HG02973 (cell line): ENCODE results near the gene ATP6V1F.
"Not testable (repeated sequence)": the region's sequence is repeated elsewhere in the genome, so short reads cannot be mapped to it uniquely, and the experiment has no call there.

Experiments
- ATAC-seq: cut with Tn5 transposase; IDR thresholded peaks from one replicate; pipeline ENCODE4 v1.9.1; 2021; ENCODE audit warnings: moderate library complexity; ENCODE audit not compliant: unreplicated experiment

Gene ATP6V1F

GRCh38 chr7:128895320-128895719 lies 32.7 kb downstream of the ATP6V1F start:
- ATAC-seq = no peak

GRCh38 chr7:128899392-128899791 lies 36.7 kb downstream of the ATP6V1F start:
- ATAC-seq = no peak

- no peak for ATAC-seq
Observed at GRCh38 chr7:128900237-128900636, 37.6 kb downstream of the ATP6V1F start.

- no peak for ATAC-seq
Observed at GRCh38 chr7:128902761-128903585, 40.3 kb downstream of the ATP6V1F start.

GRCh38 chr7:128903621-128904361 lies 41.1 kb downstream of the ATP6V1F start:
- no peak for ATAC-seq

DNA sequence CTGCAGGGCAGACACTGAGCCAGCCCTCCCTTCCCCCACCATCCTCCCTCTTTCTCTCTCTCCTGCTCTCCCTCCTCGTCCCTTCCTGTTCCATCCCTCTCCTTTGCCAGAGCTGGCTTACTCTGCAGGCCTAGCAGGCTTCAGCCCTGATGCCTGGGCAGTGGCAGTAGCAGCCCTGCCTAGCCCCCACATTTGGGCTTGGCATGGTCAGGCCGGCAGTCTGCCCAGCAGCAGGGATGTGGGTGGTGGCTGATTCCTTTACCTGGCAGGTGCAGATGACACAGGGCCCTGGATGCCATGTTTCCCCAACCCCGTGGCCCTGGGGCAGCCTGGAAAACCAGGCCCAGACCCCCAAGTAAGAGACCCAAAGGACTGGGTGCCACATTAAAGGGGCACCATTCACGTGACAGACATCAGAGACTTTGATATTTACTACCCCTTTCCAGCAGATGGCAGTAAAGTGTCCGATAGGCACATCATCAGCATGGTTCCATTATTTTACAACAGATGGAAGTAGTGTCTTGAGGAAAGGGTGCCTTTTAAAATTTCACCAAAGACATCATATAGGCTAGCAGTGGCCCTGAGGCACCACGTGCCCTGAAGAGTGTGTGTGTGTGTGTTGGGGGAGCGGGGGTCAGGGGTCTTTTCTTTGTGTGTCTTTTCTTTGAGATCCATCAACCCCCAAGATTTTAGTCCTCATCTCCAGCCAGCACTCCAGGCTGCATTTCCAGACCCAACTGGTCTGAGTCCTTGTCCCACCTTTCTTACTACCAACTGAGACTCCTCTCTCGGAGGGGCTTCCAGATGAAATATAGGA lies 41.9 kb downstream of the ATP6V1F start:
- no peak for ATAC-seq

DNA sequence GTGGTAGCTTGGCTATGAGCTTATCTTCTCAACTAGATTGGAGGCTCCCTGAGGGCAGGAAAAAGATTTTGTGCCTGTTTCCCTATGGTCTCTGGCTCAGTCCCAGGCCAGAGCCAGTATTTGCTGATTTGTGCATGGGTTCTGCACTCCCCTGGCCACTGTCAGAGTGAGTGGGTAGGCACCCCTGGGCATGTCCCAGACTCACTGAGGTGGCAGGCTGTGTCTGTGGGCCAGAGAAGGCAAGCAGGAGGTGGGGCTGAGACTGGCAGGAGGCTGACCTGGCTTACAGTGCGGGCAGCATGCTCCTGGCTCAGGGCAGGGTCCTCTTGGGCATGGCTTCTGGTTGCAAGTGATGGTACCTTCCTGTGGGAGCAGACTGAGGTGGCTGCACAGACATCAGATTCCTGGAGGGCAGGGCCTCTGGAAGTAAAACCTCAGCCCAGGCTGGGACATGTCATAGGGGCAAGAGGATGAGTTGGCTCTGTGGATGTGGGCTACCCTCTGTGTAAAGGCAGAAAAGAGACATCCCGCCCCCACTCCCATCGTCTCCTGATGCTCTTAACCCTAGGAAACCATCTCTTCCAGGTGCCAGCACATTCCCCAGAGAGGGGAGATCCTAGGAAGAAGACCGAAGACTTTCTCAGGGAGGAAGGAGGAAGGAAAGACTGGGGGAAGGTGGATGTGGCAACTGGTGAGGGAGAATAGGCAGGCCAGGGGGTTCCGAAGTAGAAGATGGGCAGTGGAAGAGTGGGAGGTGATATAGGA lies 43.5 kb downstream of the ATP6V1F start:
- ATAC-seq = no peak

GRCh38 chr7:128906766-128907559 lies 44.3 kb downstream of the ATP6V1F start:
- ATAC-seq = no peak

DNA sequence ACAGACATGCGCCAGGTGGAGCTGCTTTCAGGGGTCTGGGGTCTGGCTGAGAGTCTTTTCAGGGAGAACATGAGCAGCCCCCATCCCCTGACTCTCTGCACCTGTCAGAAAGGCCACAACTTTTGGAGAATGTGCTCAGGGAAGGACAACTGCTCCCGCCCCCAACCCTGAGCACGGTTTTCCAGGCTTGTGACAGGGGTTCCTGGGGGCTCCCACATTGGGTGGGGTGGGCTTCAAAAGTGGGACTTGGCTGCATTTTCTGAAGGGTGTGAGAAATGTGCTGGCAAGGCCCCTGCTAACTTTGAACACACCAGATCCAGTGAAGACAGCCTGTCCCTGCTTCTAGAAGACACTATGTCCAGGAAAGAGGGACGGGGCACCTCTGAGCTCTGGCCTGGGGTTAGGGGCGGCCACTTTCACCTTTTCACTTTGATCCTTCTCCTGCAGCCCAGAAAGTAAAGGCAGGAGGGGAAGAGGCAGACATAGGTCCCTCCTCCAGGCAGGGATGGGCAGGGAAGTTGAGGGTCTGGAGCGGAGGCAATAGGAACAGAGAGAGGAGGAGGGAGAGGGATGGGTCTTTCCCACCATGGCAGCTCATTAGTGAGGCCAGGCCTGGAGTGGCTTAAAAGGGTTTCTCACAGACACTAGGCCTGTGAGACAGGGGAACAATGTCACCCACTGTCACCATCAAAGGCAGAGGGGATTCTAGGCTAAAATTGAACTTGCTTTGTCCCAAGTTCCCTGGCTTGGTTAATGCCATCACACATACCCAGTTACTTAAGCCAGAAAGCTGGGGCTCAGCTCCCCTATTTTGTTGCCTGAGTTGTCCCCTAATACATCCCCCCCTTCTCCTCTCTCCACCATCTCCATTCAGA lies 46.3 kb downstream of the ATP6V1F start:
- no peak for ATAC-seq

- ATAC-seq = no peak
Observed at GRCh38 chr7:128909625-128910568, 47.2 kb downstream of the ATP6V1F start.

GRCh38 chr7:128910569-128910945 lies 47.9 kb downstream of the ATP6V1F start, which contains the start of gene KCP:
KCP (minus strand) TSS chr7:128910709; CDS start chr7:128910676, 33 bp downstream.
- no peak for ATAC-seq

GRCh38 chr7:128911423-128912031 lies 48.9 kb downstream of the ATP6V1F start:
- no peak for ATAC-seq

DNA sequence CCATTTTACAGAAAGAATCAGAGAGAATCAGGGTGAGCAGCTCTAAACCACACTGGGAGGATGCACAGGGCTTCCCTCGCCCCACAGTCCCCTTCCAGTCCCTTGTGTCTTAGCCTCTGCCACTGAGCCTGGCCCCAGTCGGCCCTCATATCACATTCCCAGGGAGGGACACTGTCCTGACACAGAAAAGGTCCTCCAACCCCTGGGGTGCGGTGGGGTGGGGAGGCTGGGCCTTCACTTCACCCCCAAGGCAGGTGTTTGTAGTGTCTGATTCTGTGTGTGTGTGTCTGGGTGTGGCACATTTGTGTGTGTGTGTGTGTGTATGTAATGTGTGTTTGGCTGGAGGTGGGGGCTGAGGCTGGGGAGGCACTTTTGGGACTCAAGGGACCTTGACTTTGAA lies 49.6 kb downstream of the ATP6V1F start:
- no peak for ATAC-seq

DNA sequence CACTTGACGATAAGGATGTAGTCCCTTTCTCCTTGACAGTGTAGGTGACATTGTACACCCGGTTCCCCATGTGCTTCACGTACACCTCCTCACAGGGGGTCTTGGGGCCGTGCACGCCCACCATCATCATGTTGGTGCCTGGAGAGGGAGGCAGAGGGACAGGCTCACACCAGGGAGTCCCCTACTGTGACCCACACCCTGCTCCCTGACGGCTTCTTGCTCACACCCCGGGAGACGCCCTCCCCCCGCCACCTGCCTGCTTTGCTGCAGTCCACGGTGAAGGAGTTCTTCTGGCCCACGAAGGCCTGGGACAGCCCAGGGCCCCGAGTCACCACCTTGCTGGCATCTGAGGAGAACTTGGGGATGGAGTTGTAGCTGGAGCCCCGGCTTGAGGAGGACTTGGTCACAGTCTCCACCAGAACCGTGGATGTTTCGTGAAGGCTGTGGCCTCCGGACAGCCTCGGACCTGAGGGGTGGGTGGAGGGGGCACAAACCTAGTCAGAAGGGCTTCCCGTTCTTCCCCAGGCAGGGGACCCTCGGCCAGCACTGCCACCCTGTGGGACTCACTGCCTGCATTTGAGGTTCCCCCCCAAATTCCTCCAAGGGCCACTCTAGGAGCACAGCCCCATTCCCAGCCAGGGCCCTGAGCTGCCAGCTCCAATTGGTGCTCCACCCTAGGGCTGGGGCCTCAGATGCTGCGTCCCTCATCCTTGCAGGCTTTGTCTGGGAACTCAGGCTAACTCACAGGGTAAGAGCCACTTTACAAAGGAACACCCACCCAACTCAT lies 50.2 kb downstream of the ATP6V1F start:
- ATAC-seq = not testable (repeated sequence)

DNA sequence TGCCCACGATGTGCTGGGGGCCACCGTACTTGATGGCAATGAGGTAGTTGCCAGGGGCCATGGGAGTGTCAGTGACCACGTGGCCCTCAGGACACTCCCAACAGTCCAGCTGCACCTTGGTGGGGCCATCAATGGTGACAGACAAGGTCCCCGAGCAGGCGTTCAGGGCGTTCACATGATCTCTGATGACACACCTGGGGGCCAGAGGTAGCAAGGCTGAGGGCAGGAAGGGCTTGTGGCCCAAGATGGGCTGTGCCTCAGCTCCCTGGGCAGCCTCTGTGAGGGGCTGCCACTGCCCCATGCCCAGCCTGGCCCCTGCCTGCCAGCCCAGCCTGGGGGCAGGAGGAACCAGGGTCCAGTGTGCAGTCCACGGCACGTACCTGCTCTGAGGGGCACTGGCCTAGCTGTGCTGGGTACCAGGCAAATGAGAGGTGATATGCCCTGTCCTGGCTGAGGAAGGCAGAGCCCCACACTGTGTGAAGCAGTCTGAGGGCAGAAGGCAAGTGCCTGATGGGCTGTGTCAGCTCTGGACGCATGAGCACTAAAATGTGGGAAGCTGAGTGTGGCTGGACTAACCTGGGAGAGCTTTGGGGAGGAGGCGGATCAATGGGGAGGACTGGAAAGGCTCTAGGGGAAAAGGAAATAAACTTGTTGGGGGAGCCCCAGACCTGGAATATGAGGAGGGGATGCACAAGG lies 51.4 kb downstream of the ATP6V1F start:
- ATAC-seq = no peak
